ENCODE measurements around the gene CLASP1.

The CLASP1 gene

DNA sequence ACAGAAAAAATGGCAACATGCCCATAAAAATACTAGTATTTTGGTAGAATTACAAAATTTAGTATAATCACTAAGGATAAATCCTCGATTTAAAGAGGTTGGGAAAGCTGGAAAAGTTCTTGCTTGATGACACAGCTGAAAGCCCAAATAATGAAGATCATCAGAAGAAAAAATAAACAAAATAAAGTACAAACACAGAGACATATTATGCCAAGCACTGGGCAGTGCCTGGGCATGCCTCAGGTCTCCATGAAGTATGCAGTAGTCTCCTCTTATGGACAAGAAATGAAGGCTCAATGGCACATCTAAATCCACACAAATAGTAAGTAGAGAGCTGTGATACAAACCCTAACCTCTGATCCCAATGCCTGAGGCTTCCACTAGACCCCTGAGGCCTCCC is 60.9 kb downstream of the CLASP1 start:
- DNase-seq (ENCODE audit: low spot score): no peak
- TF ChIP-seq, protein P1, sequence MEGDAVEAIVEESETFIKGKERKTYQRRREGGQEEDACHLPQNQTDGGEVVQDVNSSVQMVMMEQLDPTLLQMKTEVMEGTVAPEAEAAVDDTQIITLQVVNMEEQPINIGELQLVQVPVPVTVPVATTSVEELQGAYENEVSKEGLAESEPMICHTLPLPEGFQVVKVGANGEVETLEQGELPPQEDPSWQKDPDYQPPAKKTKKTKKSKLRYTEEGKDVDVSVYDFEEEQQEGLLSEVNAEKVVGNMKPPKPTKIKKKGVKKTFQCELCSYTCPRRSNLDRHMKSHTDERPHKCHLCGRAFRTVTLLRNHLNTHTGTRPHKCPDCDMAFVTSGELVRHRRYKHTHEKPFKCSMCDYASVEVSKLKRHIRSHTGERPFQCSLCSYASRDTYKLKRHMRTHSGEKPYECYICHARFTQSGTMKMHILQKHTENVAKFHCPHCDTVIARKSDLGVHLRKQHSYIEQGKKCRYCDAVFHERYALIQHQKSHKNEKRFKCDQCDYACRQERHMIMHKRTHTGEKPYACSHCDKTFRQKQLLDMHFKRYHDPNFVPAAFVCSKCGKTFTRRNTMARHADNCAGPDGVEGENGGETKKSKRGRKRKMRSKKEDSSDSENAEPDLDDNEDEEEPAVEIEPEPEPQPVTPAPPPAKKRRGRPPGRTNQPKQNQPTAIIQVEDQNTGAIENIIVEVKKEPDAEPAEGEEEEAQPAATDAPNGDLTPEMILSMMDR (IDR thresholded peaks at IDR 0.05; ENCODE audit: extremely low read depth, missing control alignments): no peak

DNA sequence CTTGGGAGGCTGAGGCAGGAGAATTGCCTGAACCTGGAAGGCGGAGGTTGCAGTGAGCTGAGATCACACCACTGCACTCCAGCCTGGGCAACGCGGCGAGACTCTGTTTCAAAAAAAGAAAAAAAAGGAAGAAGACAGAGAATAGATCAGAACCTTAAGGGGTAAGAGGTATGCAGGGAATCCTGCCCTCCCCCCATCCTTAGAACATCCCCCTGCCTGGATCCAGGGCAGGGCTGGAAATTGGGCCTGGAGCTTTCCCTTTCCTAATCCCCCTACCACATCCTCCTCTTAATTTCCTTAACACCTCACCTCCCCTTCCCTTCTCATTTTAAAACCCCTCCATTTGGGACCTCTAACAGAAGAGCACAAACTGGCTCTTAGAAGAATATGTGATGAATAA is 62.1 kb downstream of the CLASP1 start:
- DNase-seq (ENCODE audit: low spot score): no peak
- TF ChIP-seq, protein P1 (IDR thresholded peaks at IDR 0.05; ENCODE audit: extremely low read depth, missing control alignments): no peak

DNA sequence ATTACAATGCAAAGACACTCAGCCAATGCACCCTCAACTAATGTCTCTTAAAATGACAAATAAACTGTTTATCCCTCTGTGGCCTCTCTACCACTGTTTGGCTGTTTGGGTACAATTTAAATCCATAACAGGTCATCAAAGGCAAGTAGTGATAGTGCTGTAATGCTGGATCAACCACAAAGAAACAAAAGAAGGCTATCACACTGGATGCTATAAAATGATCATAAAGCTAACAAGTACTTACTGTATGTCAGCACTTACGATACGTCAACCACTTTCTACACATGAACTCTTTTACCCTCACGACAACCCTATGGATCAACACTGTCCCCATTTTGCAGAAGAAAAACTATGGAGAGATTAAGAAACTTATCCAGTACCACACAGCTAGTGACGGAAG is 64.5 kb downstream of the CLASP1 start:
- no peak for DNase-seq (ENCODE audit: low spot score)
- TF ChIP-seq, protein P1 (IDR thresholded peaks at IDR 0.05; ENCODE audit: extremely low read depth, missing control alignments): no peak

DNA sequence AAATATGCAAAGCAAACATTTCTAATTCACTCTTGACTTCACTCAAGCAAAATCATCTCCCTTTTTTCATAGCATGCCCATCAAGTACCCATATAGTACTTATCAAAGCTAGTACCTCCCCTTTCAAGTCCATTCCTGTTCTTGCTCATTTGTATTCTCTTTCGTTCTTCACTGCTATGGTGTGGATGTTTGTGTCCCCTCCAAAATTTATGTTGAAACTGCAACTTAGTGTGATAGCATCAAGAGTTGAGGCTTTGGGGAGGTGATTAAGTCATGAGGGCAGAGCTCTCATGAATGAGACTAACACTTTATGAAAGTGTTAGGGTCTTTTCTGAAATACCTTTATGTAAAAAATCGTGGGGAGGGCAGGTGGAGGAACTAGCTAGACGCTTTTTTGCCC is 65.7 kb downstream of the CLASP1 start:
- DNase-seq (ENCODE audit: low spot score): no peak
- TF ChIP-seq, protein P1 (IDR thresholded peaks at IDR 0.05; ENCODE audit: extremely low read depth, missing control alignments): no peak

DNA sequence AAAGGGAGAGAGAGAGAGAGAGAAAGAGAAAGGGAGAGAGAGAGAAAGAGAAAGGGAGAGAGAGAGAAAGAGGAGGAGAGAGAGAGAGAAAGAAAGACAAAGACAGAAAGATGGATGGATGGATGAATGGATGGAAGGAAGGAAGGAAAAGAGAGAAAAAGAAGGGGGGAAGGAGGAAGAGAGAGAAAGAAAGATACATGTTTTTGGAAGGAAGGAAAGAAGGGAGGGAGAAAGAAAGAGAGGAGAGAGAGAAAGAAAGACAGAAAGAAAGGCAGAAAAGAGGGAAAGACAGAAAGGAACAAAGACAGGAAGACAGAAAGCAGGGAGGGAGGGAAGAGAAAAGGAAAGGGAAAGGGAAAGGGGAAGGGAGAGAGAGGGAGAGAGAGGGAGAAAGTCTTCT is 67.0 kb downstream of the CLASP1 start:
- no peak for DNase-seq (ENCODE audit: low spot score)
- TF ChIP-seq, protein P1 (IDR thresholded peaks at IDR 0.05; ENCODE audit: extremely low read depth, missing control alignments): no peak

DNA sequence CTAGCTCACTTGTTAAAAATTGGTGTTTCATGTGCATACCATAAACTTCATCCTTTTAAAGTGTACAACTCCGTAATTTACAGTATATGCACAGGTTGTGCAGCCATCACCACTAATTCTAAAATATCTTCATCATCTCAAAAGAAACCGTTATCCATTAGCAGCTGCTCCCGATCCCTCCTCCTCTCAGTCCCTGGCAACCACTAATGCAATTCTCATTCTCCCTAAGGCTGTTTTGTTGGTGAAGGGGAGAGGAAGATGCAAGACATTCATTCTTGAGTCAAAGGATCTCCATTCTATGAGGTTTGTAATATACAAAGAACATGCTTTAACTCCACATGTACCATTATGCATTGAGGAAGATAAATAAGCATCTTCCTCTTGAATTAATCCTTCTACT is 70.0 kb downstream of the CLASP1 start:
- TF ChIP-seq, protein P1 (IDR thresholded peaks at IDR 0.05; ENCODE audit: extremely low read depth, missing control alignments): no peak
- no peak for DNase-seq (ENCODE audit: low spot score)

DNA sequence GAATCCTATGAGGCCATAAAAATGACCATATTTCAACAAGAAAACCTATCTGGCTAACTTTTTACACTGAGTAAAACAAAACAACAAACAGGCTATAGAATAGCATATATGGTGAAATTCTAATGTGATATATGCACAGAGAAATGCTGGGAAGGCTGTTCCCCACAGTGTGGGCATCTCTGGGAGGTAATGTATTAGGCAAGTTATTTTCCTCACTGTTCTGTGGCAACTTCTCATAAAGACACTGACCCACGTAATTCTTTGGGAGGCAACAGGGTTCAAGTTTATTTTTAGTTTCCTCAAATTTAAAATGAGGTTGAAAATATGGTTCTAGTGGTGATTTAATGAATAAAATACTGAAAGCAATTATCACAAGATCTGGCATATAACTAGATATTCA is 71.9 kb downstream of the CLASP1 start:
- TF ChIP-seq, protein P1 (IDR thresholded peaks at IDR 0.05; ENCODE audit: extremely low read depth, missing control alignments): no peak
- no peak for DNase-seq (ENCODE audit: low spot score)
